Mammary epithelial cell (primary cell): ENCODE measurements around the gene PHLDB3.

ENCODE experiments used
- EZH2 ChIP-seq: IDR thresholded peaks from 2 replicates; pipeline ENCODE4 v1.6.1; 2012; ENCODE audit warnings: low read length, inconsistent platforms, borderline replicate concordance
- TF ChIP-seq, protein P1 (sequence below), 2 donors: IDR thresholded peaks in 1 of 2; conservative IDR thresholded peaks in 1 of 2; 2 replicates each; pipeline ENCODE4 v1.5.1; 2011 to 2012; ENCODE audit warnings: inconsistent platforms in 2 of 2, low read length in 2 of 2, mild to moderate bottlenecking in 2 of 2, control low read depth in 1 of 2, low read depth in 1 of 2; ENCODE audit not compliant: insufficient read depth in 1 of 2; ENCODE audit errors: extremely low read depth in 1 of 2

DNA sequence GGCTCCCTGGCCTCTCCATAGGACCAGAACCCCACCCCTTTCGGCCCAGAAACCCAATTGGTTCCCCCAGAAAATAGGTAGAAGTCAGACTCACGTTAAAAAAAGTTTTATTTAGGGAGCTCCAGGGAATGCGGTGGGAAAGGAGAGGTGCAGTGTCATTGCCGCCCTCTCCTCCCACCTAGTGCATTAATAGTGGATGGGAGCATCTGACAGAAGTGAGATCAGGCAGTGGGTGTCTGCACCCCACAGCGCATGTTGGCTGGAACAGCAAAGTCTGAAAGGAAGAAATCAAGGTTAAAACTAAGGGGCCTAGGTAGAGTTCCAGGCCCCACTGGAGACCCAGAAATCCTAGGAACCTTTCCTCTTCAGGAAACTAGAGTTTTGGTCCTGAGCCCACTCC, 2.1 kb upstream of the PHLDB3 start:
- TF ChIP-seq, protein P1, sequence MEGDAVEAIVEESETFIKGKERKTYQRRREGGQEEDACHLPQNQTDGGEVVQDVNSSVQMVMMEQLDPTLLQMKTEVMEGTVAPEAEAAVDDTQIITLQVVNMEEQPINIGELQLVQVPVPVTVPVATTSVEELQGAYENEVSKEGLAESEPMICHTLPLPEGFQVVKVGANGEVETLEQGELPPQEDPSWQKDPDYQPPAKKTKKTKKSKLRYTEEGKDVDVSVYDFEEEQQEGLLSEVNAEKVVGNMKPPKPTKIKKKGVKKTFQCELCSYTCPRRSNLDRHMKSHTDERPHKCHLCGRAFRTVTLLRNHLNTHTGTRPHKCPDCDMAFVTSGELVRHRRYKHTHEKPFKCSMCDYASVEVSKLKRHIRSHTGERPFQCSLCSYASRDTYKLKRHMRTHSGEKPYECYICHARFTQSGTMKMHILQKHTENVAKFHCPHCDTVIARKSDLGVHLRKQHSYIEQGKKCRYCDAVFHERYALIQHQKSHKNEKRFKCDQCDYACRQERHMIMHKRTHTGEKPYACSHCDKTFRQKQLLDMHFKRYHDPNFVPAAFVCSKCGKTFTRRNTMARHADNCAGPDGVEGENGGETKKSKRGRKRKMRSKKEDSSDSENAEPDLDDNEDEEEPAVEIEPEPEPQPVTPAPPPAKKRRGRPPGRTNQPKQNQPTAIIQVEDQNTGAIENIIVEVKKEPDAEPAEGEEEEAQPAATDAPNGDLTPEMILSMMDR (conservative IDR thresholded peaks at IDR 0.05 in 1 of 2, IDR thresholded peaks at IDR 0.05 in 1 of 2; ENCODE audit: extremely low read depth in 1 of 2, insufficient read depth in 1 of 2, low read depth in 1 of 2, low read length in 2 of 2): no peak
- TF ChIP-seq EZH2: no peak
